H1 (cell line): ENCODE results near the gene ZNF488.

Experiments used
- EP300 ChIP-seq, 2 experiments: IDR thresholded peaks; 1 replicate in 1 of 2; 2 replicates in 1 of 2; pipeline ENCODE4 v1.6.1; 2011 to 2012; ENCODE audit warnings: low read depth in 2 of 2, low read length in 2 of 2, mild to moderate bottlenecking in 2 of 2, borderline replicate concordance in 1 of 2, inconsistent platforms in 1 of 2, moderate library complexity in 1 of 2
- FOSL1 ChIP-seq: IDR thresholded peaks from 2 replicates; pipeline ENCODE4 v1.6.1; 2011; ENCODE audit warnings: mild to moderate bottlenecking, low read depth, low read length, moderate library complexity; ENCODE audit not compliant: insufficient read depth
- POLR2A ChIP-seq, 2 experiments: IDR thresholded peaks; 1 replicate in 1 of 2; 2 replicates in 1 of 2; pipeline ENCODE4 v1.6.1; 2011; ENCODE audit warnings: low read depth in 2 of 2, low read length in 2 of 2, mild to moderate bottlenecking in 2 of 2; ENCODE audit errors: control extremely low read depth in 1 of 2
- RFX5 ChIP-seq: IDR thresholded peaks from 2 replicates; pipeline ENCODE4 v1.6.1; 2011; ENCODE audit warnings: low read depth, low read length, improper control_type of control experiment, borderline replicate concordance
- SIN3A ChIP-seq, 2 experiments: IDR thresholded peaks in 1 of 2; conservative IDR thresholded peaks in 1 of 2; 2 replicates each; pipeline ENCODE4 v1.6.1; 2011 to 2012; ENCODE audit warnings: low read length in 2 of 2, improper control_type of control experiment in 1 of 2, low read depth in 1 of 2, mild to moderate bottlenecking in 1 of 2

GRCh38 chr10:47406548-47406869, 22.4 kb upstream of the ZNF488 start:
- TF ChIP-seq SIN3A (conservative IDR thresholded peaks at IDR 0.05 in 1 of 2, IDR thresholded peaks at IDR 0.05 in 1 of 2; ENCODE audit: low read depth in 1 of 2, low read length in 2 of 2) = no peak
- no peak for TF ChIP-seq RFX5
- TF ChIP-seq EP300 (IDR thresholded peaks at IDR 0.05; ENCODE audit: borderline replicate concordance in 1 of 2, low read depth in 2 of 2, low read length in 2 of 2) = no peak
- TF ChIP-seq POLR2A (IDR thresholded peaks at IDR 0.05; ENCODE audit: control extremely low read depth in 1 of 2, low read depth in 2 of 2, low read length in 2 of 2) = no peak
- no peak for TF ChIP-seq FOSL1
